H1 (cell line): ENCODE data around the gene C2. TPM values are rescaled to one million over a fixed set of nuclear protein-coding genes. Genes with fewer than 3 reads are reported as not detected.
"Not testable (repeated sequence)": the region's sequence is repeated elsewhere in the genome, so short reads cannot be mapped to it uniquely, and the experiment has no call there.

ENCODE experiments used
- CTCF ChIA-PET: fragments of 300-600 bp; sonication (Branson Sonifier 250); formaldehyde crosslinking; loops from one replicate; lab custom pipeline; 2021; ENCODE audit not compliant: partially characterized antibody; lab: Charles Lee
- POLR2A ChIA-PET: fragments of 300-600 bp; sonication (Branson Sonifier 250); formaldehyde crosslinking; loops from one replicate; lab custom pipeline; 2021; ENCODE audit warnings: inconsistent platforms; ENCODE audit not compliant: partially characterized antibody; lab: Charles Lee
- DNase-seq, 2 experiments: peaks; one replicate each; pipeline versions ENCODE4 v3.0.0 to v3.0.0-alpha.2; 2010 to 2022; ENCODE audit warnings: low spot score in 2 of 2, low read depth in 1 of 2, mixed read lengths in 1 of 2
- FAIRE-seq: peaks from 2 replicates; lab custom pipeline; 2011; peaks lifted over from hg19 to GRCh38; lab: Jason Lieb, UNC
- H2AFZ ChIP-seq: 2 replicates; pipeline ENCODE4 v1.8.1; 2012; ENCODE audit warnings: low read length, inconsistent platforms
- H2AK5ac ChIP-seq: 2 replicates; pipeline ENCODE4 v1.6.1; 2013; ENCODE audit warnings: low read depth, low read length
- H2BK120ac ChIP-seq: replicated peaks from 2 replicates; pipeline ENCODE3; 2013; ENCODE audit warnings: low read depth, low read length, inconsistent platforms
- H2BK12ac ChIP-seq: 2 replicates; pipeline ENCODE4 v1.6.1; 2013; ENCODE audit warnings: low read depth, low read length
- H2BK15ac ChIP-seq: 2 replicates; pipeline ENCODE4 v1.6.1; 2013; ENCODE audit warnings: low read length
- H2BK20ac ChIP-seq: 2 replicates; pipeline ENCODE4 v1.6.1; 2013; ENCODE audit warnings: low read length
- H2BK5ac ChIP-seq: 2 replicates; pipeline ENCODE4 v1.6.1; 2013; ENCODE audit warnings: low read depth, low read length
- H3K14ac ChIP-seq: 2 replicates; pipeline ENCODE4 v1.6.1; 2013; ENCODE audit warnings: inconsistent platforms; ENCODE audit not compliant: insufficient read length
- H3K18ac ChIP-seq: 2 replicates; pipeline ENCODE4 v1.6.1; 2013; ENCODE audit warnings: low read length; ENCODE audit errors: extremely low read depth
- H3K23ac ChIP-seq: 2 replicates; pipeline ENCODE4 v1.6.1; 2013; ENCODE audit warnings: inconsistent platforms; ENCODE audit not compliant: insufficient read length
- H3K23me2 ChIP-seq: 2 replicates; pipeline ENCODE4 v1.6.1; 2013; ENCODE audit warnings: low read depth, low read length
- H3K27ac ChIP-seq: 2 replicates; pipeline ENCODE4 v1.6.1; 2011; ENCODE audit warnings: low read depth, low read length, inconsistent platforms
- H3K27me3 ChIP-seq, 4 experiments: replicated peaks in 1 of 4; 1 replicate in 1 of 4; 2 replicates in 3 of 4; pipeline versions ENCODE4 v1.6.1 to v1.8.1; 2011 to 2013; ENCODE audit warnings: low read length in 3 of 4, mild to moderate bottlenecking in 3 of 4, inconsistent platforms in 2 of 4, mixed read lengths in 2 of 4, moderate library complexity in 1 of 4; ENCODE audit not compliant: control insufficient read depth in 3 of 4, insufficient read depth in 3 of 4; ENCODE audit errors: extremely low read depth in 1 of 4
- H3K36me3 ChIP-seq, 4 experiments: 2 replicates each; pipeline versions ENCODE4 v1.6.1 to v1.8.1; 2011 to 2013; ENCODE audit warnings: mild to moderate bottlenecking in 4 of 4, low read length in 3 of 4, moderate library complexity in 2 of 4, control low read depth in 1 of 4, inconsistent platforms in 1 of 4; ENCODE audit not compliant: insufficient read depth in 4 of 4, control insufficient read depth in 2 of 4
- H3K4ac ChIP-seq: replicated peaks from 2 replicates; pipeline ENCODE3; 2013; ENCODE audit warnings: low read length, low read depth, mixed read lengths, inconsistent platforms; ENCODE audit not compliant: insufficient read length
- H3K4me1 ChIP-seq, 4 experiments: replicated peaks in 1 of 4; 1 replicate in 1 of 4; 2 replicates in 3 of 4; pipeline versions ENCODE4 v1.6.1 to v1.8.1; 2011 to 2013; ENCODE audit warnings: low read length in 3 of 4, inconsistent platforms in 2 of 4, mixed read lengths in 1 of 4; ENCODE audit not compliant: insufficient read depth in 4 of 4, control insufficient read depth in 3 of 4
- H3K4me2 ChIP-seq, 2 experiments: 2 replicates each; pipeline versions ENCODE4 v1.6.1 to v1.8.1; 2011 to 2013; ENCODE audit warnings: low read depth in 2 of 2, low read length in 2 of 2, control low read depth in 1 of 2, inconsistent platforms in 1 of 2, mild to moderate bottlenecking in 1 of 2; ENCODE audit not compliant: insufficient read depth in 1 of 2
- H3K4me3 ChIP-seq, 4 experiments: fragments of 200-600, 300-600 bp in 1 of 4; sonication (generic), shearing (Covaris generic), sonication (Bioruptor Twin) in 1 of 4; 2 replicates each; pipeline versions ENCODE4 v1.5.1 to v1.8.1; 2011 to 2016; ENCODE audit warnings: low read length in 4 of 4, low read depth in 3 of 4, control low read depth in 2 of 4, inconsistent platforms in 2 of 4, mild to moderate bottlenecking in 2 of 4, mixed read lengths in 1 of 4, moderate library complexity in 1 of 4; ENCODE audit not compliant: insufficient read depth in 2 of 4; ENCODE audit errors: extremely low read depth in 1 of 4
- H3K56ac ChIP-seq: replicated peaks from 2 replicates; pipeline ENCODE3; 2013; ENCODE audit warnings: low read depth, mild to moderate bottlenecking, mixed read lengths, low read length, inconsistent platforms; ENCODE audit not compliant: insufficient read length
- H3K79me1 ChIP-seq: 2 replicates; pipeline ENCODE4 v1.6.1; 2013; ENCODE audit warnings: low read depth, low read length, control low read depth
- H3K79me2 ChIP-seq, 2 experiments: 2 replicates each; pipeline versions ENCODE4 v1.6.1 to v1.8.1; 2012 to 2013; ENCODE audit warnings: low read length in 2 of 2, mild to moderate bottlenecking in 2 of 2, inconsistent platforms in 1 of 2; ENCODE audit not compliant: insufficient read depth in 2 of 2, control insufficient read depth in 1 of 2
- H3K9ac ChIP-seq, 4 experiments: replicated peaks in 1 of 4; 1 replicate in 1 of 4; 2 replicates in 3 of 4; pipeline versions ENCODE4 v1.6.1 to v1.8.1; 2011 to 2013; ENCODE audit warnings: low read depth in 3 of 4, low read length in 3 of 4, control low read depth in 2 of 4, mild to moderate bottlenecking in 2 of 4, moderate library complexity in 2 of 4, inconsistent platforms in 1 of 4; ENCODE audit errors: extremely low read depth in 1 of 4
- H3K9me3 ChIP-seq, 2 experiments: 2 replicates each; pipeline versions ENCODE4 v1.6.1 to v1.8.1; 2012 to 2013; ENCODE audit warnings: mild to moderate bottlenecking in 2 of 2, moderate library complexity in 2 of 2, control low read depth in 1 of 2, inconsistent platforms in 1 of 2, low read depth in 1 of 2, low read length in 1 of 2, mixed read lengths in 1 of 2; ENCODE audit not compliant: insufficient read depth in 2 of 2
- H4K20me1 ChIP-seq, 2 experiments: replicated peaks in 1 of 2; 2 replicates each; pipeline versions ENCODE3 to v1.8.1; 2011 to 2013; ENCODE audit warnings: inconsistent platforms in 2 of 2, low read length in 2 of 2, mild to moderate bottlenecking in 1 of 2; ENCODE audit not compliant: insufficient read depth in 2 of 2, control insufficient read depth in 1 of 2
- H4K5ac ChIP-seq: 2 replicates; pipeline ENCODE4 v1.6.1; 2013; ENCODE audit warnings: low read length, low read depth, mixed read lengths, inconsistent platforms; ENCODE audit not compliant: insufficient read length
- H4K8ac ChIP-seq: 2 replicates; pipeline ENCODE4 v1.8.0; 2013; ENCODE audit warnings: mild to moderate bottlenecking, moderate library complexity, low read length, inconsistent platforms; ENCODE audit not compliant: insufficient read depth; ENCODE audit errors: extremely low read depth
- H4K91ac ChIP-seq: replicated peaks from 2 replicates; pipeline ENCODE3; 2013; ENCODE audit warnings: low read length, mixed read lengths, inconsistent platforms; ENCODE audit not compliant: insufficient read length
- WGBS, 2 experiments: shearing (Covaris generic) in 1 of 2; methylation state at CpG; one replicate each; pipeline versions ENCODE4 v1.1.6 to v1.1.7; 2013 to 2015; ENCODE audit warnings: low lambda C conversion rate in 2 of 2, mixed read lengths in 2 of 2, inconsistent platforms in 1 of 2, low coverage in 1 of 2, missing lambda C conversion rate in 1 of 2; ENCODE audit not compliant: insufficient replicate concordance in 2 of 2, insufficient coverage in 1 of 2, insufficient read length in 1 of 2; ENCODE audit errors: extremely low coverage in 1 of 2, missing lambda C conversion rate in 1 of 2; 5-methylcytosine and 5-hydroxymethylcytosine counted together
- polyA plus RNA-seq, 7 experiments: library from polyadenylated mRNA; depleted of rRNA in 3 of 7; stranded (reverse) in 5 of 7; unstranded in 2 of 7; fragments of >200 nt in 5 of 7; fragments of 200-250 nt in 2 of 7; gene quantifications; 1 replicate in 5 of 7; 2 replicates in 1 of 7; 4 replicates in 1 of 7; pipeline versions ENCODE4 v1.2.1 to v1.2.3, GENCODE V29; 2011 to 2013; ENCODE audit warnings: missing spikeins in 2 of 7, mixed read lengths in 2 of 7
- total RNA-seq: library from RNA; stranded (reverse); fragmentation: NEBNext Ultra II Directional; extraction: Animal tissue kit (Norgen Biotek cat#: 25700); gene quantifications from 2 replicates; pipeline ENCODE4 v1.2.1, GENCODE V29; 2021

The C2 gene
- total and polyA plus RNA-seq, 2 of the 8 experiments (the other 6 are each of a cell fraction or from before 2014, with no cell fraction given), result 0.26 to 0.38 TPM

GRCh38 chr6:31981744-31982143, 54.2 kb downstream of the C2 start, which contains the start of gene C4A:
C4A (plus strand) TSS chr6:31982057; CDS start chr6:31982108, 51 bp downstream.
- H3K4me2 ChIP-seq, H3K23ac ChIP-seq, FAIRE-seq, H2BK20ac ChIP-seq, DNase-seq, H3K23me2 ChIP-seq, H3K4ac ChIP-seq, H3K79me2 ChIP-seq, H3K27ac ChIP-seq, H4K20me1 ChIP-seq, H3K18ac ChIP-seq, POLR2A ChIA-PET, H4K5ac ChIP-seq, H3K79me1 ChIP-seq, H3K14ac ChIP-seq, H3K56ac ChIP-seq, H4K8ac ChIP-seq, H3K36me3 ChIP-seq, H3K4me3 ChIP-seq, H4K91ac ChIP-seq, H2AK5ac ChIP-seq, H3K4me1 ChIP-seq, H3K9ac ChIP-seq, H2BK5ac ChIP-seq, H2BK120ac ChIP-seq, H2BK15ac ChIP-seq, H2BK12ac ChIP-seq, H2AFZ ChIP-seq, H3K9me3 ChIP-seq, H3K27me3 ChIP-seq, CTCF ChIA-PET: not testable (repeated sequence)
- no CpG with 5 or more reads among the region's 7 CpGs for WGBS, 2 experiments

GRCh38 chr6:31989363-31989762, 61.8 kb downstream of the C2 start:
- POLR2A ChIA-PET, H3K4me2 ChIP-seq, H4K91ac ChIP-seq, H2BK12ac ChIP-seq, H2AK5ac ChIP-seq, H3K23ac ChIP-seq, H3K9me3 ChIP-seq, H2BK20ac ChIP-seq, H3K79me1 ChIP-seq, H4K20me1 ChIP-seq, CTCF ChIA-PET, DNase-seq, H3K36me3 ChIP-seq, H3K14ac ChIP-seq, H2AFZ ChIP-seq, H3K56ac ChIP-seq, H4K8ac ChIP-seq, H3K4me1 ChIP-seq, H4K5ac ChIP-seq, H3K18ac ChIP-seq, H3K4me3 ChIP-seq, H3K27me3 ChIP-seq, H3K79me2 ChIP-seq, H3K23me2 ChIP-seq, H2BK5ac ChIP-seq, H3K27ac ChIP-seq, FAIRE-seq, H2BK15ac ChIP-seq, H3K4ac ChIP-seq, H3K9ac ChIP-seq, H2BK120ac ChIP-seq: not testable (repeated sequence)
- no CpG with 5 or more reads among the region's 10 CpGs for WGBS, 2 experiments
